ENCODE data around the gene RAB40B.

DNA sequence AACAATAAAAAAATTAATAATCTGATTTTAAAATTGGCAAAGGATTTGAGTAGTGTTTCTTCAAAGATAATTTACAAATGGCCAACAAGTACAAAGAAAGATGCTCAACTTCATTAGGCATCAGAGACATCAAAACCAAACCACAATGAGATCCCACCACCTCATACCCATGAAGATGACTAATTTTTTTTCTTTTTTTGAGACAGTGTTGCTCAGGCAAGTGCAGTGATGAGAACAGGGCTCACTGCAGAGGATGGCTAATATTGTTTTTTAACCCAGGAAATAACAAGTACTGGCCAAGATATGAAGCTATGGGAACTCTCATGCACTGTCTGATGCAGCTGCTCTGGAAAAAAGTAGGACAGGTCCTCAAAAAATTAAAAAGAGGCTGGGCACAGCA lies 65.2 kb downstream of the RAB40B start:
- TF ChIP-seq CTCF (IDR thresholded peaks at IDR 0.05; ENCODE audit: low read depth, low read length, missing input control) (no peak), MAX (IDR thresholded peaks at IDR 0.05) (no peak), RAD21 (IDR thresholded peaks at IDR 0.05) (no peak), ATF3 (IDR thresholded peaks at IDR 0.05) (no peak), YY1 (IDR thresholded peaks at IDR 0.05) (no peak), SP1 (IDR thresholded peaks at IDR 0.05) (no peak), TAF1 (conservative IDR thresholded peaks at IDR 0.05) (no peak), EGR1 (IDR thresholded peaks at IDR 0.05; ENCODE audit: low read depth in 2 of 2) (no peak)
- TF ChIP-seq, protein P1, sequence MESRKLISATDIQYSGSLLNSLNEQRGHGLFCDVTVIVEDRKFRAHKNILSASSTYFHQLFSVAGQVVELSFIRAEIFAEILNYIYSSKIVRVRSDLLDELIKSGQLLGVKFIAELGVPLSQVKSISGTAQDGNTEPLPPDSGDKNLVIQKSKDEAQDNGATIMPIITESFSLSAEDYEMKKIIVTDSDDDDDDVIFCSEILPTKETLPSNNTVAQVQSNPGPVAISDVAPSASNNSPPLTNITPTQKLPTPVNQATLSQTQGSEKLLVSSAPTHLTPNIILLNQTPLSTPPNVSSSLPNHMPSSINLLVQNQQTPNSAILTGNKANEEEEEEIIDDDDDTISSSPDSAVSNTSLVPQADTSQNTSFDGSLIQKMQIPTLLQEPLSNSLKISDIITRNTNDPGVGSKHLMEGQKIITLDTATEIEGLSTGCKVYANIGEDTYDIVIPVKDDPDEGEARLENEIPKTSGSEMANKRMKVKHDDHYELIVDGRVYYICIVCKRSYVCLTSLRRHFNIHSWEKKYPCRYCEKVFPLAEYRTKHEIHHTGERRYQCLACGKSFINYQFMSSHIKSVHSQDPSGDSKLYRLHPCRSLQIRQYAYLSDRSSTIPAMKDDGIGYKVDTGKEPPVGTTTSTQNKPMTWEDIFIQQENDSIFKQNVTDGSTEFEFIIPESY (IDR thresholded peaks at IDR 0.05): no peak

All from liver (tissue), 3 donors.